Measurements from ENCODE around the gene DHX35.

Gene DHX35

DNA sequence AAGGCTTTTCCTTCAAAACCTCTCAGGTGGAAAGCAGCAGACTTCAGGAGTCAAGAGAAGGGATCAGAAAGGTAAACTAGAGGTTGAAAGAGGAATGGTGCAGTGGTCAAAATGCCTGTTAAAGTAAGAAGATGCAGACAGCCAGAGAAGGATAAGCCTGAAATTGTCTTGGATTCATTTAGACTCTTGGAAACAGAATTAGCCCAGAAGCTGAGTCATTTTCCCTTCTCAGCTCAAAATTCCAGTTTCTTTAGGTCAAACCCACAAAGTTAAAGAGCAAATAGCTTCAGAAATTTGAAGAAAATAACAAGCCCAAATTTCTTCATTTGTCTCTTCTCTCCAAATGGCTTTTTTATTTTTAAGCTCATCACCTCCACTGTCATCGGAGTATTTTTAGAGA is 73.9 kb downstream of the DHX35 start:
- no peak overlapping the region for H3K9ac ChIP-seq (ENCODE audit: low read depth, low read length, poor library complexity, severe bottlenecking)

DNA sequence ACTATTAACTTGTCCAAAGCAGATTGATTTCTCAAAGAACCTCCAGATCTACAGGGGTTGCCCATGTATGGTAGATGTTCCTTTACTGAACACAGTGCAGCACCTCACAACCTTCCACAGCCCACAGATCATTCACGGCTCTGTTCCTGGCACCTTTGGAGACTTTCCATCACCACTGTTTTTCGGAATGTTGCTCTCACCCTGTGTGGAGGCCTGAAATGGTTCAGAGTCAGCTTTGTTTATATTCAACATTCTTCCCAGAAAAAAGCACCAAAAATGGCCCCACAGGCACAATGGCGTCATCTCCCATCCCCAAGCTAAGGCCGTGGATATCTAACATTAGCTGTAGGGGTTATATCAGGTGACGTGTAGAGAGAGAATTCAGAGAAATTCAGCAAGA is 74.7 kb downstream of the DHX35 start:
- Histone ChIP-seq H3K79me2 (ENCODE audit: insufficient read depth, low read length) (no peaks in the 10 kb centered on the region), H3K27me3 (ENCODE audit: insufficient read depth, low read length, poor library complexity, severe bottlenecking) (no peaks in the 10 kb centered on the region), H3K4me1 (ENCODE audit: insufficient read depth, low read length, poor library complexity, severe bottlenecking) (no peaks in the 10 kb centered on the region), H3K9me2 (replicated peaks; ENCODE audit: low read depth, low read length) (no peaks in the 10 kb centered on the region), H3K4me3 (ENCODE audit: low read length, poor library complexity, severe bottlenecking) (no peak overlapping the region), H3K4me2 (ENCODE audit: low read depth, low read length, poor library complexity, severe bottlenecking) (no peak overlapping the region), H4K20me1 (ENCODE audit: insufficient read depth, low read length, poor library complexity, severe bottlenecking) (no peaks in the 10 kb centered on the region), H3F3A (ENCODE audit: low read depth) (no peaks in the 10 kb centered on the region), H3K9me3 (ENCODE audit: insufficient read depth, low read depth, low read length) (no peaks in the 10 kb centered on the region), H3K36me3 (ENCODE audit: insufficient read depth, low read length) (peaks cover 43% of the 10 kb centered on the region; the same call in 1 of the 2 replicates), H3K9ac (ENCODE audit: low read depth, low read length, poor library complexity, severe bottlenecking) (no peak overlapping the region), H2AFZ (ENCODE audit: low read length) (no peak overlapping the region)
- TF ChIP-seq CTCF (conservative IDR thresholded peaks at IDR 0.05; ENCODE audit: low read length) (no peak), EZH2phosphoT487 (IDR thresholded peaks at IDR 0.05; ENCODE audit: borderline replicate concordance) (no peak)

More for the DNA sequence above, 73.9 kb downstream of the DHX35 start:
- H4K20me1 ChIP-seq (ENCODE audit: insufficient read depth, low read length, poor library complexity, severe bottlenecking): no peaks in the 10 kb centered on the region
- H3K4me3 ChIP-seq (ENCODE audit: low read length, poor library complexity, severe bottlenecking): no peak overlapping the region
- peaks cover 46% of the 10 kb centered on the region; the same call in 1 of the 2 replicates for H3K36me3 ChIP-seq (ENCODE audit: insufficient read depth, low read length)
- H3K9me3 ChIP-seq (ENCODE audit: insufficient read depth, low read depth, low read length): no peaks in the 10 kb centered on the region
- H3K4me2 ChIP-seq (ENCODE audit: low read depth, low read length, poor library complexity, severe bottlenecking): no peak overlapping the region
- no peaks in the 10 kb centered on the region for H3F3A ChIP-seq (ENCODE audit: low read depth)
- H2AFZ ChIP-seq (ENCODE audit: low read length): no peak overlapping the region
- TF ChIP-seq EZH2phosphoT487 (IDR thresholded peaks at IDR 0.05; ENCODE audit: borderline replicate concordance) (no peak), CTCF (conservative IDR thresholded peaks at IDR 0.05; ENCODE audit: low read length) (no peak)
- no peaks in the 10 kb centered on the region for H3K27me3 ChIP-seq (ENCODE audit: insufficient read depth, low read length, poor library complexity, severe bottlenecking)
- no peaks in the 10 kb centered on the region for H3K9me2 ChIP-seq (replicated peaks; ENCODE audit: low read depth, low read length)
- H3K79me2 ChIP-seq (ENCODE audit: insufficient read depth, low read length): no peaks in the 10 kb centered on the region
- H3K4me1 ChIP-seq (ENCODE audit: insufficient read depth, low read length, poor library complexity, severe bottlenecking): no peaks in the 10 kb centered on the region

GRCh38 chr20:39038047-39038446 is 75.9 kb downstream of the DHX35 start:
- Histone ChIP-seq H3K79me2 (ENCODE audit: insufficient read depth, low read length) (no peaks in the 10 kb centered on the region), H2AFZ (ENCODE audit: low read length) (no peak overlapping the region), H3K9me3 (ENCODE audit: insufficient read depth, low read depth, low read length) (no peaks in the 10 kb centered on the region), H3K9ac (ENCODE audit: low read depth, low read length, poor library complexity, severe bottlenecking) (no peak overlapping the region), H3K4me3 (ENCODE audit: low read length, poor library complexity, severe bottlenecking) (no peak overlapping the region), H3K36me3 (ENCODE audit: insufficient read depth, low read length) (peaks cover 48% of the 10 kb centered on the region; the same call in 1 of the 2 replicates), H3K9me2 (replicated peaks; ENCODE audit: low read depth, low read length) (no peaks in the 10 kb centered on the region), H3F3A (ENCODE audit: low read depth) (no peaks in the 10 kb centered on the region), H3K4me2 (ENCODE audit: low read depth, low read length, poor library complexity, severe bottlenecking) (no peak overlapping the region), H3K27me3 (ENCODE audit: insufficient read depth, low read length, poor library complexity, severe bottlenecking) (no peaks in the 10 kb centered on the region), H4K20me1 (ENCODE audit: insufficient read depth, low read length, poor library complexity, severe bottlenecking) (no peaks in the 10 kb centered on the region), H3K4me1 (ENCODE audit: insufficient read depth, low read length, poor library complexity, severe bottlenecking) (no peaks in the 10 kb centered on the region)
- TF ChIP-seq EZH2phosphoT487 (IDR thresholded peaks at IDR 0.05; ENCODE audit: borderline replicate concordance) (no peak), CTCF (conservative IDR thresholded peaks at IDR 0.05; ENCODE audit: low read length) (no peak)

Data from Loucy (cell line).